Amniotic stem cell (primary cell): ENCODE data around the gene ARHGAP15.

ENCODE experiments used
- DNase-seq: peaks from one replicate; lab custom pipeline; 2025; lab: John Stamatoyannopoulos, UW

ARHGAP15 gene

DNA sequence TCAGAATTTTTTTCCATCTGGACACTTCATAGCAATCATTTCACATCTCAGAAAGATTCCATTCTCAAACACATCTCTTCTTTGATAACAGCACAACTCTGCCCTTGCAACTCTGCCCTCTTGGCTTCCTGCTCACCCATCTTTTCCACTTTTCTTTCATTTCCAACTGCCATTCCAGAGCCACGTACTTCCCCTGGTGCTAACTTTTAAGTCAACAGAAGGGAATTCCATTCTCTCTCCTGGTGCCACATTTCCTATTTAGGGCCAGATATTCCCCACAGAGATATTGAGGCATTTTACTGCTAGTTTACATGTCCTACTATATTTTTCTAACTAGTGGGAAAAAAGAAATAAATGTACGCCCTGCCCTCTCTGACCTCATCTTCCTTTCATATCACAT, 590.2 kb downstream of the ARHGAP15 start:
- no peak for DNase-seq

- DNase-seq: no peak
These were observed 591.0 kb downstream of the ARHGAP15 start for GRCh38 chr2:143720095-143720664.

- DNase-seq: no peak
These were observed 596.2 kb downstream of the ARHGAP15 start for GRCh38 chr2:143725400-143725799.

DNA sequence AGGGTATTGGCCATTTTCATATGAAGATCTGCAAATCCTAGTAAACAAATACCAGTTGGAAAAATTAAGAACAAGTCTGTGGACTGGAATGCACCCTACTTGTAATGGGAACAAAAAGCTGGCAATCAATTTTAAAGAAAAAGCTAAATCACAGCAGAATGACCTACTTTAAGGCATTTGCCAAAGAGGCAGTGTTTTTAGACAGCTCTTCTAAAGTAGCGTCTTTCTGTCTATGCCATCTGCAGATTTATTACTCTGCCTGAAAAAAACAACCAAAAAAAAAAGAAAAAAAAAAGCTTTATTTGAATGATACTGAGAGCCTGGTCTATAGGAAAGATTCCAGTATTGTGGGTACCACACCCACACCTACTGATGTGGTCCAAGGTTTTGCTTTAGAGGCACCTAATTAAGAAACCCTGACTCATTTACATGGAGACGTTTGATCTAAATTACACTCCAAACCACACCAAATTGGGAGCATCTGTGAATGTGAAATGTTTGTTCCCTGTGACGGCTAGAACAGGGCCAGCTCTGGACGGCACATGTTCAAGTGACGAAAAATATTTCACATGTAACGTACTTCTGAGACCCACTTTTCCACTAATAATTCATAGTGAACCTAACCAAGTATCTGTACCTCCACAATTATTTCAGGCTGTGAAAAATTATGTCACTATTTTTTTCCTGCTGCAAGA, 597.1 kb downstream of the ARHGAP15 start:
- no peak for DNase-seq

- DNase-seq: no peak
These were observed 599.3 kb downstream of the ARHGAP15 start for GRCh38 chr2:143728498-143728897.

DNA sequence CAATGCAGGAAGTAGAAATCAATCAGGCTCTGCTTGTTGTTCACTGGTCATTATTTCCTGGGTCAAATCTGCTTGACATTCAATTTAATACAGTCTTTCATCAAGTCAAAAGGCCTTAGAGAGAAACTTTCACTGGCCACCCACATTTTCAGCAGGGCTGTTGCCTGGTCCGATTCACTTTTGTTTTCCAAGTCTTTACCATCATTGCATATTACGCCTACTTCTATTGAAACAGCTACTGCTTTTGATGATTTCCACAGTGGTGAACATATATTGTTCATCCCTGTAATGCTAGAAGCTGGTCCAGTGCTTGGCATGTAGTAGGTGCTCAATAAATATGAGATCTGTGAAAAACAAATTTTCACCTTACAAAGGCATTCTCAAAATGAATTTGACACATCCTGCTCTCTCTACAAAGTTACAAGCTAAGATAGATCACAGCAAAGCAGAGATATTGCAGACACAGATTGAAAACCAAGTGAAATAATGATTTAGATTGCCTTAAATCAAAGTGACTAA, 600.1 kb downstream of the ARHGAP15 start:
- DNase-seq: no peak

GRCh38 chr2:143730155-143730952, 601.1 kb downstream of the ARHGAP15 start:
- no peak for DNase-seq

- no peak for DNase-seq
These were observed 601.7 kb downstream of the ARHGAP15 start for GRCh38 chr2:143730953-143731260.

DNA sequence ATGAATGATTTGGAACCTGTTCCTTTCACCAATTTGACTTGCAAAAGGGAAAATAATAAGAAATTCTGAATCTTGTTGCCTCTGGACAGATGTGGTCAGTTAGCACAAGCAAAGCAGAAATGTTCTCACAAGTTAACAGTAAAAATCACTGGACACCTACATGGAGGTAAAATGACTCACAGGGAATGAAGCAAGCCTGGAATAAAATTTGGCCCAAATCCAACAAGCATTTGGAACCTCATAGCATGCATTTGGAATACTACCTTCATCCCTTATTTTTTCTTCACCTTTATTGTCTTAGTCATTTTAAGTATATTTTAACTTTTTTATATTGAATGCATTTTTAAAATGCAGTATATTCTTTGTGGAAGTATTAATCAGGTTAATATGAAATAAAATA, 602.9 kb downstream of the ARHGAP15 start:
- DNase-seq: no peak

DNA sequence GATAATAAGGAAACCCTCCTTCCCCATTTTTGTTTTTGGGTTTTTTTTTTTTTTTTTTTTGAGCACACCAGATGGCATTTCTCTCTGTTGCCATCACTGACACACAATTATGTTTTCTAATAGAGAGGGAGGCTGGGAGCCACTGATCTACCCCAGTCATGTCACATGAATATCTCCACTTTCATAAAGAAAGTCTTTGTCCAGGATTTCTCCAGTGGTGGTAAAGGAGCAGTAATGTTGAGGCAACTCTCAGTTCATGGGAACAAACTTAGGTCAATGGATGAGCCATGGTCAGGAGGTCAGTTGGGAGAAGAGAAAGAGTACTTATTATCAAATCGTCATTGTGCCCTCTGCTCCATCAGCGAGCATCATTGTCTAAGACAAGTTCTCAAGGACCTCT, 603.7 kb downstream of the ARHGAP15 start:
- no peak for DNase-seq

DNA sequence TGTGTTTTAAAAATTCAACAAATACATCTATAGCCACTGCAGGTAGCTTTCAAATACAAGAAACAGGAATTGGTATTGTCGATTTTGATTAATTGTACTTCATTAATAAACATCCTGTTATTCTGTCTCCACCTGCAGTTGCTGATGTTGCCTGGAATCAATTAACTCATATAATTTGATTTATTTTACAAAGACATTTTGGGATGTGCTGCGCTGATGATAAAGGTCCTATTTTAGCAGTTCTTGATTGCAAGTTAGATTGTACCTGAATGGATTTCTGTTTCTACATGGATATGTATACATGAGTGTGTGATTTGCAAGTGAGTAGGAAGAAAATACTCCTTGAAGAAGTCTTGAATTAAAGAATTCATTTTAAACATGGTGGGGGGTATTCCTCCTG, 605.3 kb downstream of the ARHGAP15 start:
- DNase-seq: no peak

- no peak for DNase-seq
These were observed 607.7 kb downstream of the ARHGAP15 start for GRCh38 chr2:143736904-143737303.

DNA sequence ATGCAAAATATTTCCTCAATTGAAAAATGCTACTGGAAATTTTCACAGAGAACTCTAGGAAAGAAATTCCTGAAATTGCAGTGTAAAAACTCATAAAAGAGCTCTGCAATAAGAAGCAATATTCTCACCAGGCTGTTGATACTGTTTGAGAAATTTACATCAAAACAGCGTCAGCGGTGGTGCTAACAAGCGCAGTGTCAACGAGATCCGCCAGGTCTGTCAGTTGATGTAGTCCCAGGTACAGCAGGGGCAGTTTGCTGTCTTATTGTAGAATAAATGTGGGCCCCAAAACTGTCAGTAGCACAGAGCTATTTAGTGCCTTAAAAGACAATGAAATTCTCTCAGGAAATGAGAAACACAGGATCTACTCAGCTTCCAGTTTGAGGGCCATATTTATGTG, 611.2 kb downstream of the ARHGAP15 start:
- DNase-seq: no peak

- DNase-seq: no peak
These were observed 612.0 kb downstream of the ARHGAP15 start for GRCh38 chr2:143741205-143741604.

DNA sequence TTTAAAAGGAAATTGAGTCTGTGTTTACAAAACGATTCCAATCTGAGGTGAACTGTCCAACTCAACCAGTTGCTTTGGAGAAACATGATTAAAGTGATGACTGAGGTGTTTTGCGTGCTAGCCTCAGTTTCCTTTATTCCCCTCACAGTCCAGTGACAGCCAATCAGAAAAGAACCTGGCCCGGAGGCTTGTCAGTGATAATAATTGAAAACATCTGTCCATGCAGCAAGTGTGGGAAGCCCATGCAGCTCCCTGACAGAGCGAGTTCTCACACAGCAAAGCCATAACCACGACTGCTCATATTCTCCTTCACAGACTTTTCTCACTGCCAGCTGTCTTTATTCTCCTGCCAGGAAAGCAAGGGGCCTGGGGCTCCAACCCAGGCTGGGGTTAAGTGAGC, 613.4 kb downstream of the ARHGAP15 start:
- DNase-seq: no peak

DNA sequence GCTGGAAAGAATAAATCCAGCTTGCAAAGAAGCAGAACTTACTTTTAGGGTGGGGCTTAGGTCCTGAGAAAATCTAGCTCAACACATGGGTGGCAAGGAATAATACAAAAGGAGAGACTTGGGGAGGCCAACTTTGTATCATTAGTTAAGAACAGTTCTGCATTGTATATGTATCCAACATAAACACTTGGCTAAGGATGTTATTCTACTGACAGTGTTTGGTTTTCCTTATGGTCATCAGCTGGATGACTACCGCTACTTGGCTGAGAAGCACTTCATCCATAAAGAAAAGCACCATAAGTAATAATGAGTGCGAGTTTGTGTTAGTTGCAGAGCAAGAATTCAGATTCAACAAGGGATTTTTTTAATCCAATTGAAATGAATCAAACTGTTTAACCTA, 614.9 kb downstream of the ARHGAP15 start:
- no peak for DNase-seq

GRCh38 chr2:143745060-143745459, 615.8 kb downstream of the ARHGAP15 start:
- DNase-seq: no peak

DNA sequence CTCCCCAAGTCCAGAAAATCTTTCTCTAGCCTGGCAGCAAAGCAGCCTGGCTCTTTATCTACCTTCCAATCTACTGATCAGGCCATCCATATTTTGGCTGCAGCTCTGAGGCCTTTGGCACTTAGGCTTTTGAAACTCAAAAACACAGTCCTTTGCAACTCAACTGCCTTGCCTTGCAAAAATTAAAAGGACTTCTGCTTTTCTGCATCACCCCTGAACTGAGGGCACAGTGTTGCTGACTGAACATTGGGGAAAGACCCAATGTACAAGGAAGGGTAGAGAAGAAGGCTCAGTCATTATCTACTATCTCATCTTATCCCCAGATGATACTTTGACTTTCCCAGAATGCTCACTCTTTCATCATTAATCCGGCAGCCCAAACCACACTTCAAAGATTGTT, 625.5 kb downstream of the ARHGAP15 start:
- no peak for DNase-seq

DNA sequence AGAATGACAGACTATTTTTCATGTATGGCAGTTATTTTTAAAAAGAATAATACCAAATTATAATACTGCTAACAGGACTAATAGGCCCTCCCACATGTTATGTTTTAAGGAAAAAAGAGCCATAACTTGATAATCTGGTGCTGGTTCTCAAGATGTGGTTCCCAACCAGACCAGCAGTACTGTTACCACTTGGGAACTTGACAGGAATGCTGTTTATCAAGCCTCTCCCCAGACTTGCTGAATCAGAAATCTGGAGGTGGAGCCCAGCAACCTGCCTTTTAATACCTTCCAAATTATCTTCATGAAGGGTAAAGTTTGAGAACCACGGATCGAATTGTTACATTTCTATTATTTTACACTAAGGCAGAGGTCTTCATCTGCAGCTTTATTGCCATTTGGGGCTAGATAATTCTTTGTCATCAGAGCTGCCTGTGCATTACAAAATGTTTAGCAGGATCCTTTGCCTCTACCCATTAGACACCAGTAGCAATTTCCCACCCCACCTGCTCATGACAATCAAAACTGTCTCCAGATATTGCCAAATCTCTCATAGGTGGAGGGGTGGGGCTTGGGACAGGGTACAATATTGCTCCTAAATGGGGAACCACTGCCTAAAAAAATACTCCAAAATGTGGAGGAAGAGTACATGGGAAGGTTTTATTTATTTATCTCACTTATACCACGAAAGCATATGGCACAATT, 629.6 kb downstream of the ARHGAP15 start:
- DNase-seq: no peak

- no peak for DNase-seq
These were observed 630.2 kb downstream of the ARHGAP15 start for GRCh38 chr2:143759455-143759854.

DNA sequence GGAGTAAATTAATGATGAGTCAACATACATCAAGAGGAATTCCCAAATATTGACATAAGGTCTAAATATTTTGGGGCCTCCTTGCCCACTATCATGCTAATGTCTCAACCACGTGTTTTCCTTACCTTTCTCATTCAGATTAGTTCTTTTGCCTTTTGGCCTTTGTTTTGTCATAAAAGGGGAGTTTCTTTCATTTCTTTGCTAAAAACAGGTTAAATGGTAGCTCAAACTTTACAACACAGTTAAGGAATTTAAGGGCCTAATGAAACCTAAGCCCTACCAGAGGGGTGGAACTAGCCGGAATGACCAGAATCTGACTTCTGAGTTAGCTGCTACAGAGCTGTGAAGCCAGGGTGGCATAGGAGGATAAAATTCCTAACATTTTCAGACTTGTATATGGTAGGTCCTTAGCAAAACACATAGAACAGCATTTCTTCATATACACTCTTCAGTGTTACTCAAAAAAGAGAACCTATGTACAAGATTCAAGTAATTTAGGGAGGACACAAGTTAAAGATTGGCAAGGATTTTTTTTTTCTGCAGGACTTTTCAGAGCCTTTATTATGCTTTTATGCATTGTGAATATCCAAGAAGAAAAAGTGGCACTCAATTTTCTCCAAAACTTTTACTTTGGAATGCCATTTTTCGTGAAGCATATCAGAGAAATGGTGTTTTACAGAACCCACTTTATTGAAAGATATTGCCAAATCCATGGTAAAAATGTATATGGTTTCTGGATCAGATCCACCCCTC, 633.1 kb downstream of the ARHGAP15 start:
- DNase-seq: no peak

- DNase-seq: no peak
These were observed 635.0 kb downstream of the ARHGAP15 start for GRCh38 chr2:143764261-143764660.
